Thoracic aorta (tissue), 2 donors: ENCODE data around the gene ELP5. TPM values are rescaled to one million over a fixed set of nuclear protein-coding genes. Genes with fewer than 3 reads are reported as not detected.

Source experiments
- ATAC-seq: fragments of 150-250 bp; one replicate; pipeline ENCODE4 v1.8.0; 2017; ENCODE audit warnings: low read depth; ENCODE audit not compliant: insufficient number of reproducible peaks, low FRiP score
- DNase-seq: peaks from one replicate; pipeline ENCODE4 v3.0.0-alpha.2; 2020; ENCODE audit warnings: low spot score
- H3K27ac ChIP-seq, 2 donors: fragments of 200-600 bp; sonication (generic); 1 replicate in 1 of 2; 2 replicates in 1 of 2; pipeline ENCODE4 v1.5.1; 2016; ENCODE audit warnings: mild to moderate bottlenecking in 2 of 2, moderate library complexity in 2 of 2
- H3K27me3 ChIP-seq: fragments of 200-600 bp; sonication (generic); replicated peaks from 2 replicates; pipeline ENCODE4 v1.6.0; 2016; ENCODE audit warnings: mild to moderate bottlenecking; ENCODE audit not compliant: insufficient read depth
- H3K36me3 ChIP-seq: fragments of 200-600 bp; sonication (generic); one replicate; pipeline ENCODE4 v1.5.1; 2016
- H3K4me1 ChIP-seq, 2 donors: fragments of 200-600 bp; sonication (generic); 1 replicate in 1 of 2; 2 replicates in 1 of 2; pipeline versions ENCODE4 v1.5.1 to v1.6.0; 2016; ENCODE audit warnings: low read depth in 2 of 2, mild to moderate bottlenecking in 1 of 2; ENCODE audit not compliant: control insufficient read depth in 1 of 2
- H3K4me3 ChIP-seq: fragments of 200-600 bp; sonication (generic); 2 replicates; pipeline ENCODE4 v1.5.1; 2016; ENCODE audit warnings: mild to moderate bottlenecking
- H3K9me3 ChIP-seq: fragments of 200-600 bp; sonication (generic); 2 replicates; pipeline ENCODE4 v1.5.1; 2016
- total RNA-seq, 2 donors: library from RNA; depleted of rRNA; stranded (reverse); fragments of >200 nt; gene quantifications; one replicate each; pipeline versions ENCODE4 v1.1.0 to v1.2.3, GENCODE V29; 2016
- TF ChIP-seq, protein P1 (sequence below): fragments of 200-600 bp; sonication (generic); IDR thresholded peaks from one replicate; pipeline ENCODE4 v1.5.1; 2019; ENCODE audit warnings: antibody characterized with exemption

The ELP5 gene
- total RNA-seq, 2 donors from 2014 or later, result 15.8 to 19.0 TPM

- Histone ChIP-seq H3K27ac (no peak overlapping the region), H3K4me3 (no peak overlapping the region), H3K9me3 (no peaks in the 10 kb centered on the region), H3K27me3 (no peaks in the 10 kb centered on the region), H3K36me3 (peaks cover 57% of the 10 kb centered on the region), H3K4me1 (peaks cover 4 to 16% of the 10 kb centered on the region in 2 donors)
- ATAC-seq, result no peak
- no peak for DNase-seq
- TF ChIP-seq, protein P1, sequence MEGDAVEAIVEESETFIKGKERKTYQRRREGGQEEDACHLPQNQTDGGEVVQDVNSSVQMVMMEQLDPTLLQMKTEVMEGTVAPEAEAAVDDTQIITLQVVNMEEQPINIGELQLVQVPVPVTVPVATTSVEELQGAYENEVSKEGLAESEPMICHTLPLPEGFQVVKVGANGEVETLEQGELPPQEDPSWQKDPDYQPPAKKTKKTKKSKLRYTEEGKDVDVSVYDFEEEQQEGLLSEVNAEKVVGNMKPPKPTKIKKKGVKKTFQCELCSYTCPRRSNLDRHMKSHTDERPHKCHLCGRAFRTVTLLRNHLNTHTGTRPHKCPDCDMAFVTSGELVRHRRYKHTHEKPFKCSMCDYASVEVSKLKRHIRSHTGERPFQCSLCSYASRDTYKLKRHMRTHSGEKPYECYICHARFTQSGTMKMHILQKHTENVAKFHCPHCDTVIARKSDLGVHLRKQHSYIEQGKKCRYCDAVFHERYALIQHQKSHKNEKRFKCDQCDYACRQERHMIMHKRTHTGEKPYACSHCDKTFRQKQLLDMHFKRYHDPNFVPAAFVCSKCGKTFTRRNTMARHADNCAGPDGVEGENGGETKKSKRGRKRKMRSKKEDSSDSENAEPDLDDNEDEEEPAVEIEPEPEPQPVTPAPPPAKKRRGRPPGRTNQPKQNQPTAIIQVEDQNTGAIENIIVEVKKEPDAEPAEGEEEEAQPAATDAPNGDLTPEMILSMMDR, result no peak
Measured at GRCh38 chr17:7224661-7225111, 27.3 kb upstream of the ELP5 start.

- TF ChIP-seq, protein P1, result no peak
Measured at GRCh38 chr17:7225711-7226331, 26.2 kb upstream of the ELP5 start.

DNA sequence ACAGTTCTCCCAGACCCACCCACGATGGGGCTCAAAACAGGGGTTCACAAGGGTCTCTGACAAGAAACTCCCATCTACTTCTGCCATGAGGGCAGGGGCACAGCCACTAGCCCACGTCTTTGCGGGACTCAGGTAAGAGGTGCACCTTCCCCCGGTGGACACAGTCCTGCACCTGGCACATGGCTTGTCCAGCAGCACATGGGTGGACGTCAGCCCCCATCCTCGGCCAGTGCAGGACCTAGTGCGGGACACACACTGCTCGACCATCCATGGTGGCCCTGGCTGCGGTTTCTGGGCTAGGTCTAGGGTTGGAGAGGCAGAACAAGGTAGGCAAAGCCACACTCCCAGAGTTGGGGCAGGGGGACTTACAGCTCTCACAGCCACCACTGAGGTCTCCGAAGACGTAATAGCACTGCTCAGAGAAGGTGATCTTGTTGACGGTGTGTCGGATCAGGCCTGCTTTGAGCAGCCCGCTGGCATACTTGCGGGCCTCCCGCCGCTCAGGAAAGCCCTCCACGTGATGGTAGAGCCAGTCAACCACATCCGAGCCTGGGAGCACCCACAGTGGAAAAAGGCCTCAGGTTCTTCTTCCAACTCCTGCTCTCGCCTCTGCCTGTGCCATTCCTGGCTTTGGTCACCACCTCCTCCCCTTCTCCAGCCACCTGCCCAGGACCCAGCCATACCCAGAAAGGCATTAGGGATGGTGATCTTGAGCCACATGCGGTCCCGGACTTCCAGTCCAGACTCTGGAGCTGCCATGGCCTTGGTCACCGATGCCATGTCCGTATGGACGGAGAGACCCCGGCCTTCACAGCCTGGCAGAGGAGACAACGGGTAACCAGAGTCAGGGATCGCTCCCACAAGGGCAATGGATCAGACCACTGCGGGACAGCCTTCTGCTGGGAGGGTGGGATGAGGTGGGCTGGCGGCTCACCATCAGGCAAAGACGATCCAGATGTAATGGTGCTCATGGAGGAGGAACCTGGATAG lies 25.0 kb upstream of the ELP5 start:
- ATAC-seq (no peak), DNase-seq (no peak)
- H3K36me3 ChIP-seq, result peaks cover 63% of the 10 kb centered on the region

More at GRCh38 chr17:7225711-7226331, 26.2 kb upstream of the ELP5 start:
- no peaks in the 10 kb centered on the region for H3K9me3 ChIP-seq
- H3K27ac ChIP-seq, result no peak overlapping the region
- H3K4me3 ChIP-seq, result no peak overlapping the region
- peaks cover 63% of the 10 kb centered on the region for H3K36me3 ChIP-seq
- no peaks in the 10 kb centered on the region for H3K27me3 ChIP-seq
- no peak for ATAC-seq
- H3K4me1 ChIP-seq, result peaks cover 0 to 10% of the 10 kb centered on the region in 2 donors
- DNase-seq, result no peak

DNA sequence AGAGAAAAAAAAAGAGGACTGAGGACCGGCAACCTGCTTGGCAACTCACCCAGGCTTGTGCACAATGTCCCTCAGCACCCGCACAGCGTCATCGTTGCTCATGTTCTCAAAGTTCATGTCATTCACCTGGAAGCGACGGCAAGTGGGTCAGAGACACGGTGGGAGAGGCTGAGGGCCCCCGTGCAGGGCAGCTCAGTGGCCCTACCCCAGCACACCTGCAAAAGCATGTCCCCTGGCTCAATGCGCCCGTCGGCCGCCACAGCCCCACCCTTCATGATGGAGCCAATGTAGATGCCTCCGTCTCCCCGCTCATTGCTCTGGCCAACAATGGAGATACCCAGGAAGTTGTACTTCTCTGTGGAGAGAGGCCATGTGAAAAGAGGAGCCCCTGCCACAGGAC lies 23.1 kb upstream of the ELP5 start:
- ATAC-seq, result no peak
- Histone ChIP-seq H3K9me3 (no peaks in the 10 kb centered on the region), H3K27me3 (no peaks in the 10 kb centered on the region), H3K36me3 (peaks cover 54% of the 10 kb centered on the region), H3K4me1 (peaks cover 10 to 24% of the 10 kb centered on the region in 2 donors), H3K4me3 (no peak overlapping the region), H3K27ac (no peak overlapping the region)
- TF ChIP-seq, protein P1, result no peak
- DNase-seq, result no peak

More for the DNA sequence above, 25.0 kb upstream of the ELP5 start:
- no peaks in the 10 kb centered on the region for H3K27me3 ChIP-seq
- no peak overlapping the region for H3K4me3 ChIP-seq
- no peaks in the 10 kb centered on the region for H3K9me3 ChIP-seq
- no peak overlapping the region for H3K27ac ChIP-seq
- H3K4me1 ChIP-seq, result peaks cover 0 to 7% of the 10 kb centered on the region in 2 donors
- TF ChIP-seq, protein P1, result no peak

- peaks cover 54% of the 10 kb centered on the region for H3K36me3 ChIP-seq
- no peaks in the 10 kb centered on the region for H3K9me3 ChIP-seq
- H3K27ac ChIP-seq, result no peak overlapping the region
- no peaks in the 10 kb centered on the region for H3K27me3 ChIP-seq
- H3K4me3 ChIP-seq, result no peak overlapping the region
- ATAC-seq (no peak), DNase-seq (no peak)
- TF ChIP-seq, protein P1, result no peak
- H3K4me1 ChIP-seq, result peaks cover 10 to 24% of the 10 kb centered on the region in 2 donors
Measured at GRCh38 chr17:7229504-7229903, 22.5 kb upstream of the ELP5 start.
